ENCODE results near the gene LRRC74B.

DNA sequence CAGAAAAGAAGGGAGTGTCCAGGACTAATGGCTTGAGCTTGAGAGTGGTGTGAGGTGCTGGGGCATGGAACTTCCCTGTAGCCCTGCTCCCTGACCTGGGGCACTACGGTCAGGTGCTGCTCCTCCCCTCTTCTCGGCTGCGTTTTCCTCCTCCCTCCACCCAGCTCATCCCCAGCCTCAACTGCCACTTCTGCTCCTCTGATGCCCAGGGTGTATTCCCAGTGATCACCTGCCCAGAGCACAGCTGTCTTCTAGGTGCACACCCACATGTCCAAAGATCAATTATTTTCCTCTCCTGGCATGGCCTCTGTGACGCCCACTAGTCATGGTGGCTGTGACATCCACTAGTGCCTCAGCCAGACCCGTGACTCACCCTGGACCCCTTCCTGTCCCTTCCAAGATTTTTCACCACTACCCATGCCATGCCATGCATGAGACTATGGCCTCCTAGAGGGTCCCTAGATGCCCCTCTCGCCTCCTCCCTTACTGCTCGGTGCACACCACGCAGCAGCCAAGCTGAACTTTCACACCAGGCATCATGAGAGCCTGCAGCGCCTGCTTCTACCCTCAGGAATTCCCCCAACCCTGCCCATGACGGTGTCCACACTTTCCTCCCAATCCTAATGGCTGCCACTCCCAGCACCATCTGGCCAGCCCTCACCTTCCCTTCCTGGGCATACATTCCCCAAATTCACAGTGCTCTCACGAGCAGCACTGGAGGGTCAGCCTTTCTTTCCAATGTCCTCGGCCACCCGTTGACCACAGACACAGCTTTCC, 28.9 kb upstream of the LRRC74B start:
- TF ChIP-seq, protein P1, sequence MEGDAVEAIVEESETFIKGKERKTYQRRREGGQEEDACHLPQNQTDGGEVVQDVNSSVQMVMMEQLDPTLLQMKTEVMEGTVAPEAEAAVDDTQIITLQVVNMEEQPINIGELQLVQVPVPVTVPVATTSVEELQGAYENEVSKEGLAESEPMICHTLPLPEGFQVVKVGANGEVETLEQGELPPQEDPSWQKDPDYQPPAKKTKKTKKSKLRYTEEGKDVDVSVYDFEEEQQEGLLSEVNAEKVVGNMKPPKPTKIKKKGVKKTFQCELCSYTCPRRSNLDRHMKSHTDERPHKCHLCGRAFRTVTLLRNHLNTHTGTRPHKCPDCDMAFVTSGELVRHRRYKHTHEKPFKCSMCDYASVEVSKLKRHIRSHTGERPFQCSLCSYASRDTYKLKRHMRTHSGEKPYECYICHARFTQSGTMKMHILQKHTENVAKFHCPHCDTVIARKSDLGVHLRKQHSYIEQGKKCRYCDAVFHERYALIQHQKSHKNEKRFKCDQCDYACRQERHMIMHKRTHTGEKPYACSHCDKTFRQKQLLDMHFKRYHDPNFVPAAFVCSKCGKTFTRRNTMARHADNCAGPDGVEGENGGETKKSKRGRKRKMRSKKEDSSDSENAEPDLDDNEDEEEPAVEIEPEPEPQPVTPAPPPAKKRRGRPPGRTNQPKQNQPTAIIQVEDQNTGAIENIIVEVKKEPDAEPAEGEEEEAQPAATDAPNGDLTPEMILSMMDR (conservative IDR thresholded peaks at IDR 0.05; ENCODE audit: low read depth, low read length), result no peak
- TF ChIP-seq POLR2A (IDR thresholded peaks at IDR 0.05; ENCODE audit: low read depth, low read length), result no peak
- no peak for TF ChIP-seq CHD1 (IDR thresholded peaks at IDR 0.05; ENCODE audit: low read depth, low read length)
- TF ChIP-seq BHLHE40 (IDR thresholded peaks at IDR 0.05; ENCODE audit: low read depth, low read length), result no peak
- no peak for TF ChIP-seq CEBPB (IDR thresholded peaks at IDR 0.05; ENCODE audit: low read depth, low read length)
- TF ChIP-seq FOS (IDR thresholded peaks at IDR 0.05; ENCODE audit: low read depth, low read length), result no peak
- no peak for TF ChIP-seq RAD21 (IDR thresholded peaks at IDR 0.05; ENCODE audit: low read length)
- TF ChIP-seq MXI1 (IDR thresholded peaks at IDR 0.05; ENCODE audit: borderline replicate concordance, low read depth, low read length), result no peak
- no peak for TF ChIP-seq RCOR1 (IDR thresholded peaks at IDR 0.05; ENCODE audit: insufficient replicate concordance, low read length)
- TF ChIP-seq MAFK (IDR thresholded peaks at IDR 0.05; ENCODE audit: low read depth, low read length), result no peak
- TF ChIP-seq RFX5 (IDR thresholded peaks at IDR 0.05; ENCODE audit: low read depth, low read length), result no peak
- TF ChIP-seq, protein P2, sequence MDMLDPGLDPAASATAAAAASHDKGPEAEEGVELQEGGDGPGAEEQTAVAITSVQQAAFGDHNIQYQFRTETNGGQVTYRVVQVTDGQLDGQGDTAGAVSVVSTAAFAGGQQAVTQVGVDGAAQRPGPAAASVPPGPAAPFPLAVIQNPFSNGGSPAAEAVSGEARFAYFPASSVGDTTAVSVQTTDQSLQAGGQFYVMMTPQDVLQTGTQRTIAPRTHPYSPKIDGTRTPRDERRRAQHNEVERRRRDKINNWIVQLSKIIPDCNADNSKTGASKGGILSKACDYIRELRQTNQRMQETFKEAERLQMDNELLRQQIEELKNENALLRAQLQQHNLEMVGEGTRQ (IDR thresholded peaks at IDR 0.05; ENCODE audit: low read depth, low read length), result no peak
- no peak for TF ChIP-seq MAZ (IDR thresholded peaks at IDR 0.05; ENCODE audit: borderline replicate concordance, low read depth, low read length)

Data from IMR-90 (cell line).